DND-41 (cell line): ENCODE measurements around the gene WNT11.

Source experiments
- ATAC-seq: fragments of 200-7000 bp; cut with Tn5 transposase; 3 replicates; pipeline ENCODE4 v1.9.1; 2021; ENCODE audit warnings: low read depth; ENCODE audit not compliant: insufficient read depth
- DNase-seq: peaks from one replicate; pipeline ENCODE4 v3.0.0-alpha.2; 2020
- H2AFZ ChIP-seq: 2 replicates; pipeline ENCODE4 v1.6.0; 2012; ENCODE audit warnings: low read depth, low read length
- H3K27ac ChIP-seq: 2 replicates; pipeline ENCODE4 v1.5.1; 2012; ENCODE audit warnings: low read length, inconsistent platforms
- H3K27me3 ChIP-seq: fragments of 200-600 bp; sonication (generic); 2 replicates; pipeline ENCODE4 v1.6.0; 2012; ENCODE audit warnings: low read length, mild to moderate bottlenecking, inconsistent platforms; ENCODE audit not compliant: insufficient read depth, poor library complexity
- H3K36me3 ChIP-seq: 2 replicates; pipeline ENCODE4 v1.5.1; 2012; ENCODE audit warnings: low read length, inconsistent platforms; ENCODE audit not compliant: insufficient read depth
- H3K4me1 ChIP-seq: 2 replicates; pipeline ENCODE4 v1.5.1; 2012; ENCODE audit warnings: mild to moderate bottlenecking, low read length; ENCODE audit not compliant: insufficient read depth
- H3K4me2 ChIP-seq: 2 replicates; pipeline ENCODE4 v1.6.0; 2012; ENCODE audit warnings: mild to moderate bottlenecking, moderate library complexity, low read length, inconsistent platforms; ENCODE audit not compliant: insufficient read depth
- H3K4me3 ChIP-seq, 2 experiments: fragments of 200-600 bp in 1 of 2; shearing (Covaris generic) in 1 of 2; 2 replicates each; pipeline ENCODE4 v1.5.1; 2012 to 2016; ENCODE audit warnings: inconsistent platforms in 2 of 2, low read length in 2 of 2, mild to moderate bottlenecking in 2 of 2, low read depth in 1 of 2, moderate library complexity in 1 of 2
- H3K79me2 ChIP-seq: 2 replicates; pipeline ENCODE4 v1.6.0; 2012; ENCODE audit warnings: low read length, inconsistent platforms; ENCODE audit not compliant: insufficient read depth
- H3K9ac ChIP-seq: 2 replicates; pipeline ENCODE4 v1.6.0; 2012; ENCODE audit warnings: low read depth, mild to moderate bottlenecking, inconsistent platforms, low read length, moderate library complexity
- H3K9me3 ChIP-seq: 2 replicates; pipeline ENCODE4 v1.5.1; 2012; ENCODE audit warnings: low read length, moderate library complexity, mild to moderate bottlenecking, inconsistent platforms; ENCODE audit not compliant: insufficient read depth, severe bottlenecking
- H4K20me1 ChIP-seq: 2 replicates; pipeline ENCODE4 v1.6.0; 2012; ENCODE audit warnings: low read length; ENCODE audit not compliant: insufficient read depth
- CTCF ChIP-seq: IDR thresholded peaks from 2 replicates; pipeline ENCODE4 v1.5.1; 2012; ENCODE audit warnings: borderline replicate concordance, low read length, moderate library complexity, mild to moderate bottlenecking; ENCODE audit not compliant: poor library complexity, severe bottlenecking; ENCODE audit errors: extremely low read depth
- EZH2 ChIP-seq: IDR thresholded peaks from 3 replicates; pipeline ENCODE4 v1.6.1; 2012; ENCODE audit warnings: borderline replicate concordance, low read depth, mild to moderate bottlenecking, moderate library complexity, low read length, inconsistent platforms; ENCODE audit not compliant: severe bottlenecking

The WNT11 gene

GRCh38 chr11:76167590-76167989 lies 38.7 kb downstream of the WNT11 start:
- H3K27ac ChIP-seq: no peak overlapping the region
- no peaks in the 10 kb centered on the region for H3K4me1 ChIP-seq
- TF ChIP-seq EZH2: no peak
- no peak for TF ChIP-seq CTCF
- H3K27me3 ChIP-seq: peaks cover 5% of the 10 kb centered on the region
- DNase-seq: no peak
- H3K9ac ChIP-seq: no peak overlapping the region
- no peak overlapping the region for H2AFZ ChIP-seq
- H3K79me2 ChIP-seq: no peaks in the 10 kb centered on the region
- no peaks in the 10 kb centered on the region for H3K9me3 ChIP-seq
- no peak for ATAC-seq
- H3K4me3 ChIP-seq: no peak overlapping the region
- H3K4me2 ChIP-seq: no peak overlapping the region
- H3K36me3 ChIP-seq: no peaks in the 10 kb centered on the region
- H4K20me1 ChIP-seq: peaks cover 7% of the 10 kb centered on the region; the same call in 1 of the 2 replicates

- Histone ChIP-seq H3K9me3 (no peaks in the 10 kb centered on the region), H2AFZ (no peak overlapping the region), H3K27me3 (peaks cover 5% of the 10 kb centered on the region), H3K79me2 (no peaks in the 10 kb centered on the region), H3K27ac (no peak overlapping the region), H3K36me3 (no peaks in the 10 kb centered on the region), H4K20me1 (peaks cover 4% of the 10 kb centered on the region; the same call in 1 of the 2 replicates), H3K4me3 (no peak overlapping the region), H3K9ac (no peak overlapping the region), H3K4me1 (no peaks in the 10 kb centered on the region), H3K4me2 (no peak overlapping the region)
- TF ChIP-seq CTCF: no peak
- no peak for TF ChIP-seq EZH2
- ATAC-seq (no peak), DNase-seq (no peak)
Observed at GRCh38 chr11:76166314-76166713, 40.0 kb downstream of the WNT11 start.

GRCh38 chr11:76164861-76165751 lies 41.2 kb downstream of the WNT11 start:
- no peaks in the 10 kb centered on the region for H3K4me1 ChIP-seq
- no peaks in the 10 kb centered on the region for H3K36me3 ChIP-seq
- H3K79me2 ChIP-seq: no peaks in the 10 kb centered on the region
- no peak for DNase-seq
- H3K9ac ChIP-seq: no peak overlapping the region
- no peak overlapping the region for H3K4me3 ChIP-seq
- no peak overlapping the region for H3K4me2 ChIP-seq
- peaks cover 5% of the 10 kb centered on the region for H3K27me3 ChIP-seq
- H4K20me1 ChIP-seq: peaks cover 4% of the 10 kb centered on the region; the same call in 1 of the 2 replicates
- no peaks in the 10 kb centered on the region for H3K9me3 ChIP-seq
- H2AFZ ChIP-seq: no peak overlapping the region
- TF ChIP-seq CTCF: no peak
- no peak for TF ChIP-seq EZH2
- ATAC-seq: no peak
- no peak overlapping the region for H3K27ac ChIP-seq
